ENCODE measurements around the gene ZNF576. TPM values are rescaled to one million over a fixed set of nuclear protein-coding genes. Genes with fewer than 3 reads are reported as not detected.
A peak's percentile ranks its signal among the peaks of the same experiment; 100 is the strongest.

Gene ZNF576
- total and polyA plus RNA-seq, 2 of the 13 experiments (the other 11 are each of a cell fraction or from before 2014, with no cell fraction given): 7.2 to 9.6 TPM

DNA sequence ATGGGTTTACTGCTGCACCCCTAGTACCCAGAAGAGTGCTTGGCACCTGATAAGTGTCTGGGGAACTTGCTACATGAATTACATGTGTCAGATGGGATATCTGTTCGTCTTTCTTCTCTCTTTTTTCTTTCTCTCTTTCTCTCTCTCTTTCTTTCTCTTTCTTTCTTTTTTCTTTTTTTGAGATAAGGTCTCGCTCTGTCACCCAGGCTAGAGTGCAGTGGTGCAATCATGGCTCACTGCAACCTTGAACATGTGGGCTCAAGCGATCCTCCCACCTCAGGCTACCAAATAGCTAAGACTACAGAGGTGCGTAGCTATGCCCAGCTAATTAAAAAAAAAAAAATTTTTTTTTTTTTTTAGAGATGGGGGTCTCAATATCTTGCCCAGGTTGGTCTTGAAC is 37.1 kb downstream of the ZNF576 start:
- H3K36me3 ChIP-seq (replicated peaks in 1 of 2; ENCODE audit: control insufficient read depth in 1 of 2, insufficient read depth in 2 of 2, low read length in 2 of 2): no peaks in the 10 kb centered on the region
- H3K9me3 ChIP-seq (ENCODE audit: low read length): no peaks in the 10 kb centered on the region
- H2AFZ ChIP-seq (ENCODE audit: low read length): no peak overlapping the region
- no peaks in the 10 kb centered on the region for H3K27me3 ChIP-seq (ENCODE audit: control insufficient read depth in 1 of 2, insufficient read depth in 2 of 2, low read length in 2 of 2)
- FAIRE-seq: no peak
- H3K27ac ChIP-seq (ENCODE audit: extremely low read length, insufficient read depth, low read length): no peak overlapping the region
- no peak for ATAC-seq
- POLR2A ChIA-PET: no interaction called here
- WGBS (ENCODE audit: low lambda C conversion rate): 55% methylated on average over 4 of the region's 4 CpGs
- H3K4me1 ChIP-seq (ENCODE audit: insufficient read depth, low read length): peaks cover 50% of the 10 kb centered on the region
- no peak for DNase-seq (ENCODE audit: low spot score)
- TF ChIP-seq, protein P1, sequence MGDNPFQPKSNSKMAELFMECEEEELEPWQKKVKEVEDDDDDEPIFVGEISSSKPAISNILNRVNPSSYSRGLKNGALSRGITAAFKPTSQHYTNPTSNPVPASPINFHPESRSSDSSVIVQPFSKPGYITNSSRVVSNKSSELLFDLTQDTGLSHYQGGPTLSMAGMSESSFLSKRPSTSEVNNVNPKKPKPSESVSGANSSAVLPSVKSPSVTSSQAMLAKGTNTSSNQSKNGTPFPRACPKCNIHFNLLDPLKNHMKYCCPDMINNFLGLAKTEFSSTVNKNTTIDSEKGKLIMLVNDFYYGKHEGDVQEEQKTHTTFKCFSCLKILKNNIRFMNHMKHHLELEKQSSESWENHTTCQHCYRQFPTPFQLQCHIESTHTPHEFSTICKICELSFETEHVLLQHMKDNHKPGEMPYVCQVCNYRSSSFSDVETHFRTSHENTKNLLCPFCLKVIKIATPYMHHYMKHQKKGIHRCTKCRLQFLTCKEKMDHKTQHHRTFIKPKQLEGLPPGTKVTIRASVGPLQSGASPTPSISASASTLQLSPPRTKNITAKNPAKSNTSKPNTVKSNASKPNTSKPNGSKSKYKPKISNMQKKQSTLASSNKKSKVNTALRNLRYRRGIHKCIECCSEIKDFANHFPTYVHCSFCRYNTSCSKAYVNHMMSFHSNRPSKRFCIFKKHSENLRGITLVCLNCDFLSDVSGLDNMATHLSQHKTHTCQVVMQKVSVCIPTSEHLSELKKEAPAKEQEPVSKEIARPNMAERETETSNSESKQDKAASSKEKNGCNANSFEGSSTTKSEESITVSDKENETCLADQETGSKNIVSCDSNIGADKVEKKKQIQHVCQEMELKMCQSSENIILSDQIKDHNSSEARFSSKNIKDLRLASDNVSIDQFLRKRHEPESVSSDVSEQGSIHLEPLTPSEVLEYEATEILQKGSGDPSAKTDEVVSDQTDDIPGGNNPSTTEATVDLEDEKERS (CRISPR knock-in tag; IDR thresholded peaks at IDR 0.05): no peak
- TF ChIP-seq, protein P2, sequence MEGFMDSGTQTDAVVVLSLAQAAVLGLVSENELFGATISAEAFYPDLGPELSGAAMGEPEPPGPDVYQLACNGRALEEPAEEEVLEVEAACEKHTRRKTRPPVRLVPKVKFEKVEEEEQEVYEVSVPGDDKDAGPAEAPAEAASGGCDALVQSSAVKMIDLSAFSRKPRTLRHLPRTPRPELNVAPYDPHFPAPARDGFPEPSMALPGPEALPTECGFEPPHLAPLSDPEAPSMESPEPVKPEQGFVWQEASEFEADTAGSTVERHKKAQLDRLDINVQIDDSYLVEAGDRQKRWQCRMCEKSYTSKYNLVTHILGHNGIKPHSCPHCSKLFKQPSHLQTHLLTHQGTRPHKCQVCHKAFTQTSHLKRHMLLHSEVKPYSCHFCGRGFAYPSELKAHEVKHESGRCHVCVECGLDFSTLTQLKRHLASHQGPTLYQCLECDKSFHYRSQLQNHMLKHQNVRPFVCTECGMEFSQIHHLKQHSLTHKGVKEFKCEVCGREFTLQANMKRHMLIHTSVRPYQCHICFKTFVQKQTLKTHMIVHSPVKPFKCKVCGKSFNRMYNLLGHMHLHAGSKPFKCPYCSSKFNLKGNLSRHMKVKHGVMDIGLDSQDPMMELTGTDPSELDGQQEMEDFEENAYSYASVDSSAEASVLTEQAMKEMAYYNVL (CRISPR knock-in tag; IDR thresholded peaks at IDR 0.05; ENCODE audit: borderline replicate concordance): peak; percentile 62; the same call in 1 of the 2 replicates
- TF ChIP-seq ZBTB1 (CRISPR knock-in tag; IDR thresholded peaks at IDR 0.05; ENCODE audit: borderline replicate concordance) (no peak), CEBPB (IDR thresholded peaks at IDR 0.05; ENCODE audit: borderline replicate concordance, low read depth, low read length) (peak; percentile 19; the same call in 1 of the 2 replicates), SRSF4 (IDR thresholded peaks at IDR 0.05; ENCODE audit: low read depth, low read length, poor library complexity, severe bottlenecking) (no peak), SNRNP70 (IDR thresholded peaks at IDR 0.05; ENCODE audit: low read depth, low read length) (no peak), ZNF563 (CRISPR knock-in tag; IDR thresholded peaks at IDR 0.05) (no peak), ZNF615 (CRISPR knock-in tag; IDR thresholded peaks at IDR 0.05; ENCODE audit: borderline replicate concordance) (no peak), MBNL3 (CRISPR knock-in tag; conservative IDR thresholded peaks at IDR 0.05) (no peak), CEBPG (CRISPR knock-in tag; IDR thresholded peaks at IDR 0.05) (peak; percentile 23; the same call in 1 of the 2 replicates), JARID2 (CRISPR knock-in tag; IDR thresholded peaks at IDR 0.05; ENCODE audit: insufficient replicate concordance) (no peak), NPAS2 (CRISPR knock-in tag; IDR thresholded peaks at IDR 0.05; ENCODE audit: borderline replicate concordance) (no peak)
- TF ChIP-seq, protein P3, sequence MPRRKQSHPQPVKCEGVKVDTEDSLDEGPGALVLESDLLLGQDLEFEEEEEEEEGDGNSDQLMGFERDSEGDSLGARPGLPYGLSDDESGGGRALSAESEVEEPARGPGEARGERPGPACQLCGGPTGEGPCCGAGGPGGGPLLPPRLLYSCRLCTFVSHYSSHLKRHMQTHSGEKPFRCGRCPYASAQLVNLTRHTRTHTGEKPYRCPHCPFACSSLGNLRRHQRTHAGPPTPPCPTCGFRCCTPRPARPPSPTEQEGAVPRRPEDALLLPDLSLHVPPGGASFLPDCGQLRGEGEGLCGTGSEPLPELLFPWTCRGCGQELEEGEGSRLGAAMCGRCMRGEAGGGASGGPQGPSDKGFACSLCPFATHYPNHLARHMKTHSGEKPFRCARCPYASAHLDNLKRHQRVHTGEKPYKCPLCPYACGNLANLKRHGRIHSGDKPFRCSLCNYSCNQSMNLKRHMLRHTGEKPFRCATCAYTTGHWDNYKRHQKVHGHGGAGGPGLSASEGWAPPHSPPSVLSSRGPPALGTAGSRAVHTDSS (CRISPR knock-in tag; conservative IDR thresholded peaks at IDR 0.05): no peak
- no TSS peak for BruUV-seq (replicated peaks)
- no peak overlapping the region for H3K4me2 ChIP-seq (ENCODE audit: low read depth, low read length)
- intact Hi-C loops (cut with micrococcal nuclease; ENCODE audit: unreplicated experiment): no loop called here
- H3K4me3 ChIP-seq (replicated peaks in 1 of 3; ENCODE audit: insufficient read depth in 1 of 3, low read depth in 2 of 3, low read length in 3 of 3): no peak overlapping the region
- no peaks in the 10 kb centered on the region for H4K20me1 ChIP-seq (ENCODE audit: insufficient read depth, low read length)
- in situ Hi-C loops (cut with HindIII; ENCODE audit: extremely low pct_ligation_motif_present, low pct_unique_long_range_greater_than_20kb): no loop called here
- CTCF ChIA-PET (ENCODE audit: low intra/inter-chr PET ratio, low total read pairs): no interaction called here
- H3K9ac ChIP-seq (ENCODE audit: insufficient read depth, low read depth, low read length): no peak overlapping the region
- no peaks in the 10 kb centered on the region for H3K79me2 ChIP-seq (ENCODE audit: insufficient read depth, low read length)
